Measurements from ENCODE around the gene PYURF. TPM values are rescaled to one million over a fixed set of nuclear protein-coding genes. Genes with fewer than 3 reads are reported as not detected.

PYURF gene
- polyA plus RNA-seq, 1 of the 3 experiments (the other 2 are of a cell fraction): 52.0 TPM

- Histone ChIP-seq H3K27ac (ENCODE audit: low read depth in 2 of 2, low read length in 1 of 2) (peak overlapping the region in 1 of 2 experiments; percentile 100; a peak in 3 of 4 replicates), H3K9me2 (no peaks in the 10 kb centered on the region), H3K9me3 (no peaks in the 10 kb centered on the region), H2AFZ (ENCODE audit: low read depth) (peak overlapping the region; percentile 11; the same call in 1 of the 2 replicates), H3K9ac (peak overlapping the region; percentile 80; the same call in 1 of the 2 replicates), H3K36me3 (replicated peaks in 1 of 2; ENCODE audit: control insufficient read depth in 1 of 2, insufficient read depth in 2 of 2, low read length in 1 of 2) (no peaks in the 10 kb centered on the region), H3K27me3 (ENCODE audit: insufficient read depth) (no peaks in the 10 kb centered on the region), H3K4me3 (ENCODE audit: low read depth in 2 of 2, low read length in 1 of 2) (no peak overlapping the region), H3K79me2 (ENCODE audit: insufficient read depth) (peaks cover 18% of the 10 kb centered on the region; the same call in 1 of the 2 replicates), H4K20me1 (ENCODE audit: insufficient read depth) (no peaks in the 10 kb centered on the region), H3K4me2 (peak overlapping the region; percentile 69; the same call in 1 of the 2 replicates), H3F3A (replicated peaks; ENCODE audit: insufficient read depth) (peaks cover 41% of the 10 kb centered on the region), H3K4me1 (ENCODE audit: control insufficient read depth in 1 of 2, insufficient read depth in 2 of 2, low read depth in 1 of 2, low read length in 1 of 2) (peaks cover 0 to 11% of the 10 kb centered on the region in 2 experiments; a peak in 2 of 4 replicates)
- no peak for TF ChIP-seq IRF3 (IDR thresholded peaks at IDR 0.05; ENCODE audit: low read depth, low read length)
- no peak for TF ChIP-seq PBX3 (IDR thresholded peaks at IDR 0.05)
- no peak for TF ChIP-seq GABPA (IDR thresholded peaks at IDR 0.05; ENCODE audit: low read depth)
- no peak for TF ChIP-seq USF1 (IDR thresholded peaks at IDR 0.05; ENCODE audit: borderline replicate concordance, low read depth)
- TF ChIP-seq FOXJ3 (CRISPR knock-in tag; IDR thresholded peaks at IDR 0.05): no peak
- no peak for TF ChIP-seq FOSL2 (IDR thresholded peaks at IDR 0.05; ENCODE audit: borderline replicate concordance, low read depth)
- TF ChIP-seq ZBTB33 (IDR thresholded peaks at IDR 0.05; ENCODE audit: borderline replicate concordance, low read depth): no peak
- no peak for TF ChIP-seq TCF12 (IDR thresholded peaks at IDR 0.05)
- TF ChIP-seq SMC3 (IDR thresholded peaks at IDR 0.05; ENCODE audit: low read depth, low read length): no peak
- no peak for TF ChIP-seq RXRA (IDR thresholded peaks at IDR 0.05; ENCODE audit: borderline replicate concordance, low read depth)
- TF ChIP-seq ELF1 (IDR thresholded peaks at IDR 0.05): no peak
- no peak for TF ChIP-seq MXI1 (IDR thresholded peaks at IDR 0.05; ENCODE audit: low read depth, low read length)
- TF ChIP-seq RCOR1 (IDR thresholded peaks at IDR 0.05; ENCODE audit: low read length): no peak
- TF ChIP-seq JUND (IDR thresholded peaks at IDR 0.05): no peak
- no peak for TF ChIP-seq GATA2 (CRISPR knock-in tag; IDR thresholded peaks at IDR 0.05)
- 67% methylated on average over 2 of the region's 2 CpGs for WGBS (ENCODE audit: low lambda C conversion rate)
- ChIA-PET POLR2A (no interaction called here), CTCF (interaction anchor here (1.2 to 3.2 kb wide), 3 partner anchors 8 to 124 kb away, joined by 6 to 16 read pairs (median 11); no protein-coding TSS in a partner anchor)
- DNase-seq: no peak
Measured at GRCh38 chr4:88535090-88535755, 11.6 kb upstream of the PYURF start.

All from SK-N-SH (cell line).